GM12878 (cell line): ENCODE measurements around the gene COL4A5. TPM values are rescaled to one million over a fixed set of nuclear protein-coding genes. Genes with fewer than 3 reads are reported as not detected.

Experiments
- ATAC-seq: fragments of 200-7000 bp; cut with Tn5 transposase; 3 replicates; pipeline ENCODE4 v1.9.1; 2020; ENCODE audit warnings: mild to moderate bottlenecking, moderate library complexity
- BruUV-seq: library from RNA; stranded (reverse); fragments of 400-500 nt; replicated peaks from 2 replicates; lab custom pipeline; 2021; lab: Mats Ljungman, UMichigan
- CTCF ChIA-PET: fragments of 300-600 bp; sonication (Branson Sonifier 250); formaldehyde crosslinking; extraction: SDS; loops from one replicate; lab custom pipeline; 2021; ENCODE audit warnings: inconsistent platforms; lab: Yijun Ruan, JAX
- POLR2A ChIA-PET: fragments of 350-600 bp; formaldehyde crosslinking; extraction: SDS; loops from one replicate; lab custom pipeline; 2021; ENCODE audit warnings: inconsistent platforms; lab: Charles Lee
- RAD21 ChIA-PET: fragments of 300-600 bp; sonication (Branson Sonifier 250); formaldehyde crosslinking; loops from one replicate; lab custom pipeline; 2023; ENCODE audit warnings: antibody characterized with exemption; ENCODE audit not compliant: unreplicated experiment; lab: Charles Lee
- SMC1A ChIA-PET: fragments of 300-600 bp; sonication (Branson Sonifier 250); formaldehyde crosslinking; loops from one replicate; lab custom pipeline; 2023; ENCODE audit not compliant: unreplicated experiment, uncharacterized antibody; lab: Charles Lee
- DNase-seq: peaks from one replicate; pipeline ENCODE4 v3.0.0-alpha.2; 2011; ENCODE audit warnings: low read depth, low spot score
- FAIRE-seq: peaks from 3 replicates; lab custom pipeline; 2011; peaks lifted over from hg19 to GRCh38; lab: Jason Lieb, UNC
- H2AFZ ChIP-seq: 2 replicates; pipeline ENCODE4 v1.6.0; 2011; ENCODE audit warnings: low read depth, low read length, control low read depth; ENCODE audit not compliant: control insufficient read depth
- H3K27ac ChIP-seq: 2 replicates; pipeline ENCODE4 v1.5.1; 2011; ENCODE audit warnings: control low read depth; ENCODE audit not compliant: control insufficient read depth, insufficient read depth
- H3K27me3 ChIP-seq, 2 experiments: replicated peaks in 1 of 2; 2 replicates each; pipeline versions ENCODE4 v1.6.0 to v1.6.1; 2011; ENCODE audit warnings: low read length in 1 of 2; ENCODE audit not compliant: control insufficient read depth in 2 of 2, insufficient read depth in 2 of 2
- H3K36me3 ChIP-seq, 2 experiments: 2 replicates each; pipeline ENCODE4 v1.5.1; 2011; ENCODE audit warnings: low read length in 1 of 2; ENCODE audit not compliant: control insufficient read depth in 2 of 2, insufficient read depth in 2 of 2
- H3K4me1 ChIP-seq: 2 replicates; pipeline ENCODE4 v1.6.1; 2011; ENCODE audit warnings: mild to moderate bottlenecking, low read length, moderate library complexity, mixed read lengths; ENCODE audit not compliant: control insufficient read depth, insufficient read depth
- H3K4me2 ChIP-seq: 2 replicates; pipeline ENCODE4 v1.6.0; 2011; ENCODE audit warnings: control low read depth; ENCODE audit not compliant: control insufficient read depth, insufficient read depth
- H3K4me3 ChIP-seq: fragments of 200-600 bp; sonication (generic); 2 replicates; pipeline ENCODE4 v1.5.1; 2016
- H3K79me2 ChIP-seq: 2 replicates; pipeline ENCODE4 v1.6.0; 2011; ENCODE audit warnings: low read length; ENCODE audit not compliant: control insufficient read depth, insufficient read depth
- H3K9ac ChIP-seq: 2 replicates; pipeline ENCODE4 v1.8.0; 2011; ENCODE audit warnings: low read length, control low read depth, mixed read lengths; ENCODE audit not compliant: control insufficient read depth, insufficient read depth
- H3K9me3 ChIP-seq: replicated peaks from 3 replicates; pipeline ENCODE4 v1.5.1; 2011; ENCODE audit warnings: mild to moderate bottlenecking, low read length; ENCODE audit not compliant: control insufficient read depth, insufficient read depth
- H4K20me1 ChIP-seq: 2 replicates; pipeline ENCODE4 v1.6.0; 2011; ENCODE audit not compliant: control insufficient read depth, insufficient read depth
- EGR1 ChIP-seq, 2 experiments: IDR thresholded peaks; 1 replicate in 1 of 2; 2 replicates in 1 of 2; pipeline ENCODE4 v1.6.1; 2011 to 2012; ENCODE audit warnings: low read depth in 2 of 2, low read length in 2 of 2, borderline replicate concordance in 1 of 2, mild to moderate bottlenecking in 1 of 2, moderate library complexity in 1 of 2
- ESRRA ChIP-seq: IDR thresholded peaks from 2 replicates; pipeline ENCODE4 v1.6.1; 2012; ENCODE audit warnings: mild to moderate bottlenecking, low read length, improper control_type of control experiment
- KLF5 ChIP-seq: fragments of 450-650 bp; IDR thresholded peaks from 2 replicates; pipeline ENCODE4 v1.6.1; 2014; ENCODE audit warnings: mild to moderate bottlenecking; ENCODE audit not compliant: partially characterized antibody
- MTA3 ChIP-seq: IDR thresholded peaks from 2 replicates; pipeline ENCODE4 v1.6.1; 2012; ENCODE audit warnings: low read length, inconsistent platforms, borderline replicate concordance
- STAT1 ChIP-seq: fragments of 450-650 bp; conservative IDR thresholded peaks from 2 replicates; pipeline ENCODE4 v1.6.1; 2014; ENCODE audit warnings: antibody characterized with exemption, mild to moderate bottlenecking
- ZBTB40 ChIP-seq: fragments of 450-650 bp; IDR thresholded peaks from 2 replicates; pipeline ENCODE4 v1.6.1; 2016; ENCODE audit warnings: mild to moderate bottlenecking, moderate library complexity, borderline replicate concordance
- WGBS: methylation state at CpG from one replicate; pipeline ENCODE4 v1.1.6; 2016; ENCODE audit warnings: low lambda C conversion rate; ENCODE audit not compliant: insufficient replicate concordance, insufficient coverage; ENCODE audit errors: missing lambda C conversion rate; 5-methylcytosine and 5-hydroxymethylcytosine counted together
- in situ Hi-C: fragments of 300-500 bp; cut with MboI; formaldehyde crosslinking; loops from 9 replicates; pipeline ENCODE4 v1.14.3; 2018; ENCODE audit warnings: mixed read lengths
- intact Hi-C: fragments of 100-400 bp; cut with micrococcal nuclease; formaldehyde crosslinking; loops from one replicate; pipeline ENCODE4 v1.14.2; 2022; ENCODE audit not compliant: unreplicated experiment
- polyA plus RNA-seq, 11 experiments: library from polyadenylated mRNA; depleted of rRNA in 4 of 11; unstranded in 6 of 11; stranded (reverse) in 5 of 11; fragments of >200 nt; fragmentation: Nextera tagmentation in 4 of 11; fragmentation: Illumina TruSeq in 1 of 11; extraction: Ambion mirVana in 4 of 11; extraction: Trizol in 1 of 11; gene quantifications; 1 replicate in 1 of 11; 2 replicates in 10 of 11; pipeline versions ENCODE4 v1.2.1 to v1.2.3, GENCODE V29; 2011 to 2016; ENCODE audit warnings: inconsistent platforms in 2 of 11, missing spikeins in 2 of 11, low read depth in 1 of 11
- total RNA-seq, 4 experiments: library from RNA; depleted of rRNA in 3 of 4; stranded (reverse); fragments of >200 nt in 3 of 4; fragmentation: Illumina TruSeq in 1 of 4; extraction: Trizol in 1 of 4; gene quantifications; 2 replicates each; pipeline versions ENCODE4 v1.2.1 to v1.2.3, GENCODE V29; 2013 to 2021
- TF ChIP-seq, protein P1 (sequence below): fragments of 450-650 bp; formaldehyde crosslinking; IDR thresholded peaks from 2 replicates; pipeline ENCODE4 v1.4.0; 2022; ENCODE audit warnings: mild to moderate bottlenecking, moderate library complexity
- TF ChIP-seq, protein P2 (sequence below): IDR thresholded peaks from 2 replicates; pipeline ENCODE4 v1.6.1; 2011; ENCODE audit warnings: mild to moderate bottlenecking, low read depth, low read length, moderate library complexity; ENCODE audit not compliant: insufficient replicate concordance

COL4A5 gene
- total and polyA plus RNA-seq, 10 of the 15 experiments (the other 5 are each of a cell fraction or from before 2014, with no cell fraction given): 0.13 to 2.8 (median 0.38) TPM; not detected in 1

DNA sequence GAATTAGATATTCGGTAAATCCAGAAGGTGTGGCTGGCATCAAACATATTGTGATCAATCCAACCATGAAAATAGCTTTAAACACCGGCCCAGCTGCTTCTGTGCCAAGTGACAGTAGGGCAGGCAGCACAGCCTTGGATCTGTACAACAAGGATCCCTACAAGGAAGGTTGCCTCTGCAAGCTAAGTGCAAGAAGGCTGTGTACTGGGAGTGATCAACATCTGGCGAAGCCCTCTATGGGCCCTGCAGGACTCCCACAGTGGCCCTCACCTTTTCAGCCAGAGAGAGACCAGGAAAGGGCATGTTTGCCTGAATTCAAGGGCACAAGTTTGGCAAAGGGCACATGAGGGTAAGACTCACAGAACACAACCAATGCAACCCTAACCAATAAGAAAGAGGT is 287.1 kb downstream of the COL4A5 start:
- Histone ChIP-seq H3K27ac (no peak overlapping the region), H4K20me1 (no peaks in the 10 kb centered on the region), H2AFZ (no peak overlapping the region), H3K9ac (no peak overlapping the region), H3K4me2 (no peak overlapping the region), H3K79me2 (no peaks in the 10 kb centered on the region), H3K9me3 (no peaks in the 10 kb centered on the region), H3K4me3 (no peak overlapping the region), H3K36me3 (no peaks in the 10 kb centered on the region), H3K4me1 (no peaks in the 10 kb centered on the region), H3K27me3 (no peaks in the 10 kb centered on the region)
- POLR2A ChIA-PET: no interaction called here
- in situ Hi-C loops (no loop called here), intact Hi-C loops (no loop called here)
- FAIRE-seq (no peak), ATAC-seq (no peak), DNase-seq (no peak)
- RAD21 ChIA-PET: interaction anchor here (1.6 kb wide), 1 partner anchor 658 kb away, joined by 6 read pairs; no protein-coding TSS in a partner anchor
- no TSS peak for BruUV-seq
- no peak for TF ChIP-seq ZBTB40
- TF ChIP-seq EGR1 (IDR thresholded peaks at IDR 0.05; ENCODE audit: borderline replicate concordance in 1 of 2, low read depth in 2 of 2, low read length in 2 of 2): no peak
- 4% methylated on average over 3 of the region's 3 CpGs for WGBS
- CTCF ChIA-PET: no interaction called here
- SMC1A ChIA-PET: no interaction called here

GRCh38 chrX:108731153-108731552 is 291.5 kb downstream of the COL4A5 start:
- ATAC-seq: no peak
- in situ Hi-C loops: no loop called here
- TF ChIP-seq KLF5: no peak
- TF ChIP-seq, protein P1, sequence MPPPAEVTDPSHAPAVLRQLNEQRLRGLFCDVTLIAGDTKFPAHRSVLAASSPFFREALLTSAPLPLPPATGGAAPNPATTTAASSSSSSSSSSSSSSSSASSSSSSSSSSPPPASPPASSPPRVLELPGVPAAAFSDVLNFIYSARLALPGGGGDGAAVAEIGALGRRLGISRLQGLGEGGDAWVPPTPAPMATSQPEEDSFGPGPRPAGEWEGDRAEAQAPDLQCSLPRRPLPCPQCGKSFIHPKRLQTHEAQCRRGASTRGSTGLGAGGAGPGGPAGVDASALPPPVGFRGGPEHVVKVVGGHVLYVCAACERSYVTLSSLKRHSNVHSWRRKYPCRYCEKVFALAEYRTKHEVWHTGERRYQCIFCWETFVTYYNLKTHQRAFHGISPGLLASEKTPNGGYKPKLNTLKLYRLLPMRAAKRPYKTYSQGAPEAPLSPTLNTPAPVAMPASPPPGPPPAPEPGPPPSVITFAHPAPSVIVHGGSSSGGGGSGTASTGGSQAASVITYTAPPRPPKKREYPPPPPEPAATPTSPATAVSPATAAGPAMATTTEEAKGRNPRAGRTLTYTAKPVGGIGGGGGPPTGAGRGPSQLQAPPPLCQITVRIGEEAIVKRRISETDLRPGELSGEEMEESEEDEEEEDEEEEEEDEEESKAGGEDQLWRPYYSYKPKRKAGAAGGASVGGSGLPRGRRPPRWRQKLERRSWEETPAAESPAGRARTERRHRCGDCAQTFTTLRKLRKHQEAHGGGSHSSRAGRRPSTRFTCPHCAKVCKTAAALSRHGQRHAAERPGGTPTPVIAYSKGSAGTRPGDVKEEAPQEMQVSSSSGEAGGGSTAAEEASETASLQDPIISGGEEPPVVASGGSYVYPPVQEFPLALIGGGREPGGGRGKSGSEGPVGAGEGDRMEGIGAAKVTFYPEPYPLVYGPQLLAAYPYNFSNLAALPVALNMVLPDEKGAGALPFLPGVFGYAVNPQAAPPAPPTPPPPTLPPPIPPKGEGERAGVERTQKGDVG (CRISPR knock-in tag): no peak
- TF ChIP-seq MTA3: no peak
- TF ChIP-seq, protein P2, sequence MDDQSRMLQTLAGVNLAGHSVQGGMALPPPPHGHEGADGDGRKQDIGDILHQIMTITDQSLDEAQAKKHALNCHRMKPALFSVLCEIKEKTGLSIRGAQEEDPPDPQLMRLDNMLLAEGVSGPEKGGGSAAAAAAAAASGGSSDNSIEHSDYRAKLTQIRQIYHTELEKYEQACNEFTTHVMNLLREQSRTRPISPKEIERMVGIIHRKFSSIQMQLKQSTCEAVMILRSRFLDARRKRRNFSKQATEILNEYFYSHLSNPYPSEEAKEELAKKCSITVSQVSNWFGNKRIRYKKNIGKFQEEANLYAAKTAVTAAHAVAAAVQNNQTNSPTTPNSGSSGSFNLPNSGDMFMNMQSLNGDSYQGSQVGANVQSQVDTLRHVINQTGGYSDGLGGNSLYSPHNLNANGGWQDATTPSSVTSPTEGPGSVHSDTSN: no peak
- TF ChIP-seq ESRRA: no peak
- no peak for TF ChIP-seq STAT1

More at GRCh38 chrX:108731153-108731552, 291.5 kb downstream of the COL4A5 start:
- H3K9me3 ChIP-seq: no peaks in the 10 kb centered on the region; the same call in 2 of the 3 replicates
- SMC1A ChIA-PET: no interaction called here
- H3K79me2 ChIP-seq: no peaks in the 10 kb centered on the region
- no peaks in the 10 kb centered on the region for H3K4me1 ChIP-seq
- H3K9ac ChIP-seq: no peak overlapping the region
- FAIRE-seq: no peak
- CTCF ChIA-PET: no interaction called here
- WGBS: 0% methylated on average over 2 of the region's 2 CpGs
- H3K27me3 ChIP-seq: peaks cover 2 to 3% of the 10 kb centered on the region in 2 experiments; a peak in 3 of 4 replicates
- RAD21 ChIA-PET: no interaction called here
- no peak for DNase-seq
- H2AFZ ChIP-seq: no peak overlapping the region
- intact Hi-C loops: no loop called here
- POLR2A ChIA-PET: no interaction called here
- no peaks in the 10 kb centered on the region for H3K36me3 ChIP-seq
- no TSS peak for BruUV-seq
- no peaks in the 10 kb centered on the region for H4K20me1 ChIP-seq
- H3K27ac ChIP-seq: no peak overlapping the region
- no peak overlapping the region for H3K4me2 ChIP-seq
- H3K4me3 ChIP-seq: no peak overlapping the region
